SK-N-SH treated with all-trans-retinoic acid at 6 μM for 48 hours (cell line): ENCODE results near the gene EFCAB7.

Source experiments
- ATAC-seq: fragments of 200-7000 bp; cut with Tn5 transposase; 3 replicates; pipeline ENCODE4 v1.9.1; 2020; ENCODE audit warnings: mild to moderate bottlenecking, moderate library complexity
- ARNTL ChIP-seq: fragments of 450-650 bp; formaldehyde crosslinking; IDR thresholded peaks from 2 replicates; pipeline ENCODE4 v1.5.0; 2020; ENCODE audit warnings: low read depth, mild to moderate bottlenecking, moderate library complexity, borderline replicate concordance
- BACH2 ChIP-seq: fragments of 250-450 bp; sonication (Bioruptor Pico); IDR thresholded peaks from 2 replicates; pipeline ENCODE4 v1.9.0; 2021; ENCODE audit warnings: mild to moderate bottlenecking, borderline replicate concordance
- CREB5 ChIP-seq: fragments of 250-450 bp; sonication (Bioruptor Pico); IDR thresholded peaks from 2 replicates; pipeline ENCODE4 v1.5.1; 2020; ENCODE audit warnings: low read depth, mild to moderate bottlenecking, moderate library complexity
- CSDC2 ChIP-seq: fragments of 250-450 bp; sonication (Bioruptor Pico); IDR thresholded peaks from 2 replicates; pipeline ENCODE4 v1.5.0; 2020; ENCODE audit warnings: mild to moderate bottlenecking, moderate library complexity
- ESRRG ChIP-seq: fragments of 250-450 bp; sonication (Bioruptor Pico); IDR thresholded peaks from 2 replicates; pipeline ENCODE4 v1.6.1; 2021; ENCODE audit warnings: mild to moderate bottlenecking
- GLIS3 ChIP-seq: fragments of 250-450 bp; sonication (Bioruptor Pico); IDR thresholded peaks from 2 replicates; pipeline ENCODE4 v1.5.0; 2020; ENCODE audit warnings: mild to moderate bottlenecking, moderate library complexity
- ISL1 ChIP-seq: fragments of 250-450 bp; sonication (Bioruptor Pico); IDR thresholded peaks from 2 replicates; pipeline ENCODE4 v2.1.2; 2022; ENCODE audit warnings: mild to moderate bottlenecking, moderate library complexity
- OSR1 ChIP-seq: fragments of 250-450 bp; sonication (Bioruptor Pico); IDR thresholded peaks from 2 replicates; pipeline ENCODE4 v1.8.0; 2022; ENCODE audit warnings: moderate library complexity, mild to moderate bottlenecking, inconsistent platforms
- PATZ1 ChIP-seq: fragments of 250-450 bp; sonication (Bioruptor Pico); IDR thresholded peaks from 2 replicates; pipeline ENCODE4 v1.8.0; 2020; ENCODE audit warnings: mild to moderate bottlenecking, moderate library complexity, borderline replicate concordance
- PPARA ChIP-seq: fragments of 250-450 bp; sonication (Bioruptor Pico); IDR thresholded peaks from 2 replicates; pipeline ENCODE4 v1.5.0; 2020; ENCODE audit warnings: mild to moderate bottlenecking, borderline replicate concordance
- RARB ChIP-seq: fragments of 250-450 bp; sonication (Bioruptor Pico); IDR thresholded peaks from 2 replicates; pipeline ENCODE4 v1.8.0; 2021; ENCODE audit warnings: mild to moderate bottlenecking, moderate library complexity
- SNAI2 ChIP-seq: fragments of 250-450 bp; sonication (Bioruptor Pico); IDR thresholded peaks from 2 replicates; pipeline ENCODE4 v1.5.0; 2020; ENCODE audit warnings: mild to moderate bottlenecking, moderate library complexity
- TCF4 ChIP-seq: fragments of 250-450 bp; sonication (Bioruptor Pico); IDR thresholded peaks from 2 replicates; pipeline ENCODE4 v1.8.0; 2021; ENCODE audit warnings: mild to moderate bottlenecking, moderate library complexity, borderline replicate concordance
- TOX ChIP-seq: fragments of 250-450 bp; sonication (Bioruptor Pico); IDR thresholded peaks from 2 replicates; pipeline ENCODE4 v1.8.0; 2021; ENCODE audit warnings: mild to moderate bottlenecking, moderate library complexity, borderline replicate concordance
- TSHZ2 ChIP-seq: fragments of 250-450 bp; sonication (Bioruptor Pico); IDR thresholded peaks from 2 replicates; pipeline ENCODE4 v1.5.0; 2020; ENCODE audit warnings: mild to moderate bottlenecking, moderate library complexity
- ZC3H10 ChIP-seq: fragments of 250-450 bp; sonication (Bioruptor Pico); IDR thresholded peaks from 2 replicates; pipeline ENCODE4 v1.5.1; 2021; ENCODE audit warnings: mild to moderate bottlenecking, moderate library complexity
- ZFP3 ChIP-seq: fragments of 250-450 bp; sonication (Bioruptor Pico); IDR thresholded peaks from 2 replicates; pipeline ENCODE4 v1.5.0; 2020; ENCODE audit warnings: mild to moderate bottlenecking, moderate library complexity
- ZFP30 ChIP-seq: fragments of 450-650 bp; formaldehyde crosslinking; IDR thresholded peaks from 2 replicates; pipeline ENCODE4 v1.5.0; 2022; ENCODE audit warnings: mild to moderate bottlenecking, moderate library complexity
- ZNF565 ChIP-seq: fragments of 450-650 bp; formaldehyde crosslinking; conservative IDR thresholded peaks from 2 replicates; pipeline ENCODE4 v1.5.0; 2020; ENCODE audit warnings: low read depth, mild to moderate bottlenecking, moderate library complexity
- ZNF70 ChIP-seq: fragments of 450-650 bp; formaldehyde crosslinking; IDR thresholded peaks from 2 replicates; pipeline ENCODE4 v1.5.0; 2020; ENCODE audit warnings: mild to moderate bottlenecking, moderate library complexity
- ZNF8 ChIP-seq: fragments of 450-650 bp; formaldehyde crosslinking; IDR thresholded peaks from 2 replicates; pipeline ENCODE4 v1.5.0; 2020; ENCODE audit warnings: mild to moderate bottlenecking, moderate library complexity

EFCAB7 gene

GRCh38 chr1:63486629-63487028, 36.7 kb upstream of the EFCAB7 start:
- no peak for TF ChIP-seq ZNF8 (CRISPR knock-in tag)
- TF ChIP-seq GLIS3 = no peak
- TF ChIP-seq TSHZ2 = no peak
- TF ChIP-seq ZC3H10 = no peak
- TF ChIP-seq PATZ1 (CRISPR knock-in tag) = no peak
- no peak for TF ChIP-seq ZNF70
- no peak for TF ChIP-seq PPARA (CRISPR knock-in tag)
- TF ChIP-seq CREB5 = no peak
- no peak for TF ChIP-seq TCF4 (CRISPR knock-in tag)
- no peak for TF ChIP-seq RARB (CRISPR knock-in tag)
- TF ChIP-seq ISL1 = no peak
- ATAC-seq = no peak

GRCh38 chr1:63487336-63488065, 35.8 kb upstream of the EFCAB7 start:
- TF ChIP-seq ZFP3 (CRISPR knock-in tag) (no peak), ZNF565 (CRISPR knock-in tag) (no peak), GLIS3 (no peak), ZNF70 (no peak), TOX (CRISPR knock-in tag) (no peak), OSR1 (CRISPR knock-in tag) (no peak), CSDC2 (CRISPR knock-in tag) (no peak), SNAI2 (no peak), TSHZ2 (no peak), ARNTL (CRISPR knock-in tag) (no peak), CREB5 (no peak), PATZ1 (CRISPR knock-in tag) (no peak), PPARA (CRISPR knock-in tag) (no peak), ISL1 (no peak), ESRRG (no peak), BACH2 (CRISPR knock-in tag) (no peak), ZFP30 (CRISPR knock-in tag) (no peak)
- TF ChIP-seq, all 23 proteins: peak for 0
- ATAC-seq = no peak
